GM19043 (cell line): Measurements from ENCODE around the gene CTSG.
"Not testable (repeated sequence)": the region's sequence is repeated elsewhere in the genome, so short reads cannot be mapped to it uniquely, and the experiment has no call there.

ENCODE experiments used
- ATAC-seq: cut with Tn5 transposase; IDR thresholded peaks from one replicate; pipeline ENCODE4 v1.9.1; 2021; ENCODE audit warnings: low read depth; ENCODE audit not compliant: unreplicated experiment

CTSG gene, protein sequence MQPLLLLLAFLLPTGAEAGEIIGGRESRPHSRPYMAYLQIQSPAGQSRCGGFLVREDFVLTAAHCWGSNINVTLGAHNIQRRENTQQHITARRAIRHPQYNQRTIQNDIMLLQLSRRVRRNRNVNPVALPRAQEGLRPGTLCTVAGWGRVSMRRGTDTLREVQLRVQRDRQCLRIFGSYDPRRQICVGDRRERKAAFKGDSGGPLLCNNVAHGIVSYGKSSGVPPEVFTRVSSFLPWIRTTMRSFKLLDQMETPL

DNA sequence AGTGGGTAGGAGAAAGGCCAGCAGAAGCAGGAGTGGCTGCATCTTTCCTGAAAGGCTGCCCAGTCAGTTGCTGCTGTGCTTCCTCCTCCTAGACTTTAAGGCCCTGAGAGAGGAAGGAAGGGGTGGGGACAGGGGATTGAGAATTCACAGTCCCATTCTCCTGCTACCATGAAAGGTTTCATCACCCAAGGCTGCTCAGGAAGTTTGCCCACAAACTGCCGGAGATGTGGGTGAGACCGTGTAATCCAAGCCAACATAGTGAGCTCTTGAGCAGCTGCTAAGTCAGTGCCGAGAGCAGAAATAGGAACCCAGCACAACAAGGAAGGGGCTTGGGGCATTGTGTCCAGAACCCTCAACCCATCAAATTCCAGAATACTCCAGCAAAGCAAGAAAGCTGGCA is at the start of gene CTSG:
Gene CTSG, minus strand, starts transcription at position 69 of the 400 bp plus-strand sequence. Its CDS starts 27 bp downstream, at position 42.
- ATAC-seq, result no peak

DNA sequence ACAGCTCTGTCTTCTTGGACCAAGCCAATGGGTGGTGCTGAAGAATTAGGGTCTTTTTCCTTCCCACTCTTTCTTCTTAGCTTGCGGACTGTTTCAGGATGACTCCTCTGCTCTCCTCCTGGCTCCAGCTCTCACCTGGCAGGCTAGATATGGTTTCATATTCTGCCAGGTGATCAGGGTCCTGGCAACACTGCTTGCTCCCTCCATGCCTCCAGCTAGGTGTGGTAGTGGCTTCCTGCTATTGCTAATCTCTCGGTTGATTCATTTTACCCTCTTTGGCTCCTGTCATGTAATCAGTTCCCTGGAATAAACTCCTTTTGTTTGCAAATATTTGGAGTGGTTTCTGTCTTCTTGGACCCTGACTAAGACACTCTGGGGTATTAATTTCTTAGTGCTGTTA is 37.7 kb upstream of the CTSG start:
- no peak for ATAC-seq

DNA sequence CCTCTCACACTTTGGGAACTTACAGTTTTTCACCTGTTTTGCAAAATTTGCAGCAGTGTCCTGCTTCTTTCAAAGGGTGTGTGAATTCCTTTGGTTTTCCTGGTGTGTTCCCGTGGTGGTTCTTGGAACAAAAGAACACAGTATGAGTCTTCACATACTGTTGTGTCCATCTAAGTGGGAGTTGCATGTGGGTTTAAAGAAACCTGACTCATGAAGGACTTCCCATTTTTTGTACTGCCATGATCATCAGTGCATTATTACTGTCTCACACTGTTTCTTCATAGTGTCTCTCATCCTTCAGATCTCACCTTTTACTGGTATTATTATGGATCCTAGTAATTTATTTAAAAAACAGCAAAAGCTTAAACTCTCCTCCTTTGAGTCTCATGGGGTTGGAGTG is 37.2 kb upstream of the CTSG start:
- no peak for ATAC-seq

DNA sequence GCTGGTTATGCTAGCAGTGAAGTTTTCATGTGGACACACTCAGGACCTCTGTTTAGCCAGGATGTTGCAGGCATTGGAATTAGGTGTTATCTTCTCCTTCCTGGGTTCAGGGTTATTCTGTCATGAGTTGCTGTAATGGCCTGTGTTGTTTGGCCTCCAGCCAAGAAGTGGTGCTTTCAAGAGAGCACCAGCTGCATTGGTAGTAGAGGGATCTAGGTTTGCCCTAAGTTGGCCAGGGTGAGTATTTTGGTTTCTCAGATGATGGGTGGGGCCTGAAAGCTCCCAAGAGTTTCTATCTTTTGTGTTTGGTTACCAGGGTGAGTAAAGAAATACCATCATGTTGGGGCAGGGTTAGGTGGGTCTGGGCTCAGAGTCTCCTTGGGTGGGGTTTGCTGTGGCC is 36.1 kb upstream of the CTSG start:
- ATAC-seq, result no peak

DNA sequence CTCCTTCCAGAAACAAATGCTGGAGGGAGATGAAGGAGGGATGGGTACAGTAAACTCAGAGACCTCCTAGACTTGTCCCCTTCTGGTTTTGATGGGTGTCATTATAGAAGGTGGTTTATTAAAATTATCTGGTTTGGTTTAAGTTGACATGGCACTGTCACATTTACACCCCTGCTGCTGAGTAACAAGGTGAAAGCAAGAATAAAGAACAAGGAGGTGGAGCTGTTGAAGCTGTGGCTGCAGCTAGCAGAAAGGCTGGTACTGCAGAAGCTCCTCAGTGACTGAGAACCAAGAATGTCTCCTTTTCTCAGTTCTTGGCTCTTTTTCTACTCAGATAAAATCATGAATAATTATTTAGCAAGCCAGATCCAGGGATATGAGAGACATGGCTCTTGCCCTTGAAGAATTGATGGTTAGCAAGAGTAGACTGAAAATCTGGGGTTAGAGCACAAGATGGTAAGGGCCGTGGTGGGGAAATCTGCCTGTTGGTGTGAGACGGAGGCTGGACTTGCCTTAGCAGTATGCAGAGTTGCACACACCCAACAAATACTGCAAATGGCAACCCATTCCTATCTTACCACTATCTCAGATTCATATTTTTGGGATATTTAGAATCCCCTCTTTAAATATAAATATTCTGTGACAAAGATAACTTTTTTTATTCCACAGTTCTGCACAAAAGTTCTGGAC is 33.8 kb upstream of the CTSG start, which contains the start of gene GZMH:
Gene GZMH, minus strand, starts transcription at position 31 of the 690 bp plus-strand sequence. CDS start 72 bp downstream, outside the sequence.
- ATAC-seq, result no peak

DNA sequence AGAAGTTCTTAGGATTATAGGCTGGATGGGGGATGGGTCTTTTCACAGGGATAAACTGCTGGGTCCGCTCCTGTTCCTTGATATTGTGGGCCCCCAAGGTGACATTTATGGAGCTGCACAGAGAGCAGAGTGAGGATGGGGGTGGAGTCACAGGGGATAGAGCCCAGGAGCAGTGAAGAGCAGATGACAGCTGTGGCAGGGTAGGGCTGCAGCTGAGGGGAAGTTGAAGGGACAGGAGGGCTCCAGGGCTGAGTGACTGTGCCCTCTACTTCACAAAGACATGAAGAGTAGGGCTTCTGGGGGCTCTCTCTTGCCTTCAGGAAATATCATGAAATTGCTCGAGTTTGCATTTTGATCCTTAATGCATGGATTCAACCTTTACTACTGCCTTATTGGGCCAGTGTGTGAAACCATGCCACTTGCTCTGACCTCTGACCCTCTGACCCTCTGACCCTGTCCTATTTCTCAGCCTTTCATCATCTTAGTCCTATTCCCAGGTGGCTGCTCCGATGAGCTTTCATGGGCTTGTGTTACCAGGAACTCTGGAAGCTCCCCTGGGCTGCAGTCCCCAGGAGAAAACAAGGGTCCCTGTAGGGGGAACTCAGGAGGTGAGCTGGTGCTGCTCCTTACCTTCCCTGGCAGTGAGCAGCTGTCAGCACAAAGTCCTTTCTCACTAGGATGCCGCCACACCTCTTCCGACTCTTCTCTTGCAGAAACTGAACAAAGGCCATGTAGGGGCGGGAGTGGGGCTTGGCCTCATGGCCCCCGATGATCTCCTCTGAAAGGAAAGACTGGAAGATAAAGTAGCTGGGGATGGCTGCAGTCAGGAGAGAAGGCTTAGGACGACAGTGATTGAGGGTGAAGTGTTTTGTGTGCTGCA is 31.8 kb upstream of the CTSG start:
- no peak for ATAC-seq

DNA sequence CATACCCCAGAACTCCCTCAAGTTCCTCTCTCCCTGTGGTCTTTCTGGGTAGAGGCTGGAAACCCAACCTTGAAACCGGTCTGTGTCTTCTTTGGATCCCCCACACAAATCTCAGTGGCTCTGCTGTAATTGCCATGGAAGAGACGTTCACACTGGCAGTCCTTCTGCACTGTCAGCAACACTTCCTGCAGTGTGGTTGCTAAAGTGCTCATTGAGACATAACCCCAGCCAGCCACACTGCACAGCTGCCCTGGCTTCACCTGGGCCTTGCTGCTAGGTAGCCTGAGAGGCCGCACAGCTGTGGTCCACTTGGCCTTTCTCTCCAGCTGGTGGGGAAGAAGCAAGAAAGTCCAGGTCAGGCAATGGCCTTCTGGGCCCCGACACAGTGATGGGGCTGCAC is 31.0 kb upstream of the CTSG start:
- no peak for ATAC-seq

DNA sequence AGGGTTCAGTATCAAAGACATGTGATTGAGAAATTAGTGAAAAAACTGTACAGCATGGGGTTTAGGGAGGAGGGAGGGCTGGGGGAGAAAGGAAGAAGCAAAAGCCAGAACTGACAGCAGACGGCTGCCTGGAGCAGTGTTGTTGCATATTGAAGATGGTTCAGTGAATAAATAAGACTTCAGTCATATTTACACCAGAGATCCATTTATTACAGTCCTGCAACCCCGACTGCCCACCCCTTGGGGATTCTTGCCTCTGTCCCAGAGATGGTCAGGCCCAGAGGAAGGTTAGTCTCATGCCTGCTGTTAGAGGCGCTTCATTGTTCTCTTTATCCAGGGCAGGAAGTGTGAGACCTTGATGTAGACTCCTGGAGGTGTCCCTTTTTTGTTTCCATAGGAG is 30.2 kb upstream of the CTSG start:
- no peak for ATAC-seq

DNA sequence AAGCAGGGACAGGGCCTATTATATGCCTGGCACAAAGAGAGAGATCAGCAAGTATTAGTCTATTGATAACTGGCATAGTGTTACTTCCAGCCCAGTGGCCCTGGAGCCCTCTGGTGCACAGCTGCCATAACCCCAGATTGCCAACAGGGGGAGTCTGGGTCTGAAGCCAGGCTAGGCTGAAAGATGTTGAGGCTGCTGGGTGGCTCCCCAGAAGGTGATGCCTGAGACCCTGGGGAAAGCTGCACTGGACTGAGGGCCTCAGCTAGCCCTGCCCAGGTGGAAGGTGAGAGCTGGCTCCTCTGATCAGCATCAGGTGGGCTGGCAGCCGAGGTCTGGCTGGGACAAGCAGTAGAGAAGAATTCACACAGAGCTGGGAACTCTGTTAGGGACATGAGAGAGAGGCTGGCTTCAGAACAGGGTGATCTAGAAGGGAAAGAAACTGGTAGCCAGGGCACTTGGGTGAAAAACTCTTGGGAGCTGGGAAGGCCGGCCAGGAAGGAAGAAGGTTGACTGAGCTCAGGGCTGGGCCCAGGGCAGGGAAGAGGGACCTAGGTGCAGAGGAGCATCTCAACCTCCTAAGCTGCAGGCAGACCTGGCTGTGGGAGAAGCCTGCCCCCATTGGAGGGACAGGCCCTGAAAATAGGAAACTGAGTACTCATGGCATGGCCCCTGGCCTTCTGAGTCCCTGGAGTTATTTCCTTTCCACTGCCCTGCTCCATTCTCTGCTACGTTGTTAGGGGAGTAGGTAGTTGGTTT is 29.6 kb upstream of the CTSG start:
- peak; percentile 87 for ATAC-seq

DNA sequence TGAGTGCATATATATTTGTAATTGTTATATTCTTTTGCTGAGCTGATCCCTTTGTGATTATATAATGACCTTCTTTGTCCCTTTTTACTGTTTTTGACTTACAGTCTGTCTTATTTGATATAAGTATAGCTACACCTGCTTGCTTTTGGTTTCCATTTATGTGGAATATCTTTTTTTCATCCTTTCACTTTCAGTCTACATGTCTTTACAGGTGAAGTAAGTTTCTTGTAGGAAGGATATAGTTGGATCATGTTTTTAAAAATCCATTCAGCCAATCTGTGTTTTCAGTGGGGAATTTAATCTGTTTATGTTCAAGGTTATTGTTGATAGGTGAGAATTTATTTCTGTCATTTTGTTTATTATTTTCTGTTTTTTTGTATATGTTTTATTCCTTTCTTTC is 21.4 kb upstream of the CTSG start:
- ATAC-seq, result no peak

DNA sequence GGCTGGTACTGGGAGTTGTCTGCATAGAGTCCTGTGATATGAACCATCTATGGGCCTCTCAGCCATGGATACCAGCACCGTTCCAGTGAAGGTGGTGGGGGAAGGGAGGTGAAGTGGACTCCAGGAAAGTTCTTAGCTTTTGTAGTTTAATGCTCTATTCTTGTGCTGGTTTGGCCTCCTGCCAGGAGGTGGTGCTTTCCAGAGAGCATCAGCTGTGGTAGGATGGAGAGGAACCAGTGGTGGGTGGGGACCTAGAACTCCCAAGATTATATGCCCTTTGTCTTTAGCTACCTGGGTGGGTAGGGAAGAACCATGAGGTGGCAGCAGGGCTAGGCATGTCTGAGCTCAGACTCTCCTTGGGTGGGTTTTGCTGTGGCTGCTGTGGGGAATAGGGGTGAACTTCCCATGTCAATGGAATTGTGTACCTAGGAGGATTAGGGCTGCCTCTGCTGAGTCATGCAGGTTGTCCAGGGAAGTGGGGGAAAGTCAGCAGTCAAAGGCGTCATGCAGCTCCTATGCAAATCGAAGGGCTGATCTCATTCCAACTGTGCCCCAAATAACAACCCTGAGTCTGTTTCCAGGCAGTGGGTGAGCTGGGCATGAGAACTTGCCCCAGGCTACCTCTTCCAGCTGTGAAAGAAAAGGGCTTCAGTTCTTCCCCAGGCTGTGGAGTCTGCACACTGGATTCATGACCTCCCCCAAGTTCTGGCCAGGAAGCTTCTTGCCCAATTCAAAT is 19.2 kb upstream of the CTSG start:
- ATAC-seq, result no peak

DNA sequence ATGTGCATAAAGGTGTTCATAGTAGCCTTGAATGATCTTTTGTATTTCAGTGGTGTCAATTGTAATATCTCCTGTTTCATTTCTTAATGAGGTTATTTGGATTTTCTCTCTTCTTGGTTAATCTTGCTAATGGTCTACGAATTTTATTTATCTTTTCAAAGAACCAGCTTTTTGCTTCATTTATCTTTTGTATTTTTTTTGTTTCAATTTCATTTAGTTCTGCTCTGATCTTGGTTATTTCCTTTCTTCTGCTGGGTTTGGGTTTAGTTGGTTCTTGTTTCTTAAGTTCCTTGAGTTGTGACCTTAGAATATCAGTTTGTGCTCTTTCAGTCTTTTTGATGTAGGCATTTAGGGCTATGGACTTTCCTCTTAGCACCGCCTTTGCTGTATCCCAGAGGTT is 15.0 kb upstream of the CTSG start:
- ATAC-seq, result not testable (repeated sequence)

DNA sequence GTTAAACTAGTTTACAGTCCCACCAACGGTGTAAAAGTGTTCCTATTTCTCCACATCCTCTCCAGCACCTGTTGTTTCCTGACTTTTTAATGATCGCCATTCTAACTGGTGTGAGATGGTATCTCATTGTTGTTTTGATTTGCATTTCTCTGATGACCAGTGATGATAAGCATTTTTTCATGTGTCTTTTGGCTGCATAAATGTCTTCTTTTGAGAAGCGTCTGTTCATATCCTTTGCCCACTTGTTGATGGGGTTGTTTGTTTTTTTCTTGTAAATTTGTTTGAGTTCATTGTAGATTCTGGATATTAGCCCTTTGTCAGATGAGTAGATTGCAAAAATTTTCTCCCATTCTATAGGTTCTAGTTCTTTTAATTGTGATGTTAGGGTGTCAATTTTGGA is 8.4 kb upstream of the CTSG start:
- ATAC-seq, result not testable (repeated sequence)

DNA sequence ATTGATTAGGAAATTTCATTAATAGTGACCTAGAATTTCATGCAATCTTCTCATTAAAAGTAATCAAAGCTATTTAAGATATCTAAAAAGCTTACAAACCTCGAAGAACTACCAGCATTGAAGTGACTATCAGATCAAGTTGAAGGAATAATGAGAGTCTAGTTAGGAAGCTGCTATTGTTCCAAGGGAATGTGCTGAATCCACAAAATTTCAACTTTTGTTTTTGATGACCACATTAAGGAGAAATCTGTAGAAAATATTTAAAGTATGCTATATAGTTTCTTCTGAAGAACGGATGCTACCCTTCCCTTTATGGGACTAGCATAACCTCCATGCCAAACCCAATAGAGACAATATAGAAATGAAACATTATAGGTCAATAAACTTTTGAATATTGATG is 2.5 kb upstream of the CTSG start:
- no peak for ATAC-seq

DNA sequence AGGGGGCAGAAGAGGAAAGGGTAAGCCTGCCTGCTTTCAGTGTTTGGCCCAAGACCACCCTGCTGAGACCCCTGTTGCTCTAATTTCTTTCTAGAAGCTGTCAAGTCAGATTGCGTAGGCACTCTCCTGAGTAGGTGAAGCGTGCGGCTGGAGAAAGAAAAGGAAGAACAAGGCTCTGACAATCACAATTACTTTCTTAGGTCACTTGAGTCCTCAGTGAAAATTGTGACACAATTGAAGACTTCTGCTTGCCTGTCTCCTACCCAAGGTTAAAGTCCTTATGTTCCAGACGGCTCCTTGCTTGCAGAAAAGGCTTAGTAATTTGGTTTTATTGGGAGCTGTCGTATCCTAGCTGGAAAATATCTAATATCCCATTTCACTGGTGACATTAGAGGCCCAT is 721 bp upstream of the CTSG start:
- no peak for ATAC-seq

DNA sequence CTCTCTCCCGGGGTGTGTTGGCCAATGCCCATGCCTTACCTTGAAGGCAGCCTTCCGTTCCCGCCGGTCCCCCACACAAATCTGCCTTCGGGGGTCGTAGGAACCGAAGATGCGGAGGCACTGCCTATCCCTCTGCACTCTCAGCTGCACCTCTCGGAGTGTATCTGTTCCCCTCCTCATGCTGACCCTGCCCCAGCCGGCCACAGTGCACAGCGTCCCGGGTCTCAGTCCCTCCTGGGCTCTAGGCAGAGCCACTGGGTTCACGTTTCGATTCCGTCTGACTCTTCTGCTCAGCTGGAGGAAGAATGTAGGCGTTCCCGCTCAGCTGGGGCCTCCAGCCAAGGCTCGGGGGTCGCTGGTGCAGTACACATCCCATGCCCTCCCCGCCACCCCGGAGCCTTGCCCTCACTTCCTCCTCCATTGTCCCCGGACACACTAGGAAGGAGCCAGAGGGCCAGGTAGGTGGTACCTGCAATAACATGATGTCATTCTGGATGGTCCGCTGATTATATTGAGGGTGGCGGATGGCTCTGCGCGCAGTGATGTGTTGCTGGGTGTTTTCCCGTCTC is 1.8 kb downstream of the CTSG start:
- ATAC-seq, result no peak

DNA sequence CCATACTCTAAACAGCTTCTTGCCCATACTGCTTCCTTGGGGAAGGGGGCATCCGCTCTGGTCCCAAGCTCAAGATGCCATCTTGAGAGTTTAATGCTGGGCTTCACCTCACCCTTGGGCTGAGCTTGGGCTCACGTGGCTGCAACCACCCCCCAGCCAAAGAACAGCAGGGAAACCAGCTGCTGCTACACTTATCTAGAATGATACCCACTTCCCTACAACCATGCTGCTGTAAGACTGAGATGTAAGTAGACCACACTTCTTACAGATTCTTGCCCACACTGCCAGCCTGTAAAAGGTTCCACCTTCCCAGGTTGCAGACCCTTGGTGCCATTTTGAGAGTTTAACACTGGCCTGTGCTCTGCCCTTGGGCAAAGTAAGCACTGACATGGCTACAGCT is 9.7 kb downstream of the CTSG start:
- no peak for ATAC-seq

DNA sequence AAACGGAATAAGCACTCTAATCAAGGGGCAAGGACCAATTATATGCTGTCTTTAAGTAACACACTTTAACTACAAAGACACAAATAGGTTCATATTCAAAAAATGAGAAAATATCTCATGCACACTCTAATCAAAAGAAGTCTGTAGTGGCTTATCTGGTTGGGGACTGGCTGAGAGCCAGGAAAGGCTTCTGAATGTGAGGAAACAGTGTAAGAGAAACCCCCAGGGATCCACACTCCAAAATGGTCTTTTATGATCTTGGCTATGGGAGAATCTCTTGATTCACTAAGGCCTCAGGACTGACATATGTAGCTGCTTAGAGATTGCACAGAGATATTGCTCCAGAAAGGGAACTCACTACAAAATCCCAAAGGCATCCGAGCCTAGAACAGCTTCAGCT is 10.3 kb downstream of the CTSG start:
- ATAC-seq, result no peak

DNA sequence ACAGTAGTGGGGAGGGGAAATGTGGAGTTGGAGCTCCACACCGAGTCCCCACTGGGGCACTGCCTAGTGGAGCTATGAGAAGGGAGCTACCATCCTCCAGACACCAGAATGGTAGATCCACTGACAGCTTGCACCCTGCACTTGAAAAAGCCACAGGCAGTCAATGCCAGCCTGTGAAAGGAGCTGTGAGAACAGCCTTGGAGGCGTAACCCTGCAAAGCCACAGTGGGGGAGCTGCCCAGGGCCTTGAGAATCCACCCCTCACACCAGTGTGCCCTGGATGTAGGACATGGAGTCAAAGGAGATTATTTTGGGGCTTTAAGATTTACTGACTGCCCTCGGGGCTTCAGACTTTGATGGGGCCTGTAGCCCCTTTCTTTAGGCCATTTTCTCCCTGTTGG is 12.5 kb downstream of the CTSG start:
- no peak for ATAC-seq

DNA sequence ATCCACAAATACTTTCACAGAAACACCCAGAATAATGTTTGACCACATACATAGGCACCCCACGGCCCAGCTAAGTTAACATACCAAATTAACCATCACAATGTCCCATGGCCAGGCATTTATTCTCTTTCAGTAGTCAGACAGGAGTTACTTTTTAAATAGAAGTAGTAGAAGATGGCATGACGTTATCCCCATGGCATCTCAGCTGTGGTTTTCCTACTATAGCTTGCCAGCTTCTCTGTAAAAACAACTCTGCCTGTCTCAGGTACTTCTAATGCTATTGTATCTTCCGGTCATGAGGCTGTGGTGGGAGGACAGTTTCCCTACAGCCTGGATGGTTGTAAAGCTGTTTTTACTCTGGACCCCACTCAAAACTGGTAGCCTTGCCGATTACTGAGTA is 19.3 kb downstream of the CTSG start:
- ATAC-seq, result no peak
